Mesendoderm (in vitro differentiated cells): Measurements from ENCODE around the gene SCD5.

Experiments
- DNase-seq: peaks from one replicate; pipeline ENCODE4 v3.0.0; 2013
- H2AK5ac ChIP-seq: 2 replicates; pipeline ENCODE4 v1.6.1; 2013; ENCODE audit warnings: low read length, inconsistent platforms
- H2BK120ac ChIP-seq: 2 replicates; pipeline ENCODE4 v1.6.1; 2013; ENCODE audit warnings: low read depth, mild to moderate bottlenecking, low read length, moderate library complexity, mixed read lengths
- H2BK15ac ChIP-seq: replicated peaks from 2 replicates; pipeline ENCODE4 v1.6.1; 2013; ENCODE audit warnings: low read depth, mild to moderate bottlenecking, moderate library complexity
- H2BK5ac ChIP-seq: 2 replicates; pipeline ENCODE4 v1.6.1; 2013; ENCODE audit warnings: low read length, inconsistent platforms
- H3K18ac ChIP-seq: 2 replicates; pipeline ENCODE4 v1.6.1; 2013; ENCODE audit warnings: mild to moderate bottlenecking, low read length, mixed read lengths
- H3K23ac ChIP-seq: one replicate; pipeline ENCODE4 v1.6.1; 2013; ENCODE audit warnings: low read length
- H3K27ac ChIP-seq: 2 replicates; pipeline ENCODE4 v1.5.1; 2013; ENCODE audit warnings: low read depth, mild to moderate bottlenecking, inconsistent platforms, low read length, moderate library complexity
- H3K27me3 ChIP-seq: 2 replicates; pipeline ENCODE4 v1.6.1; 2013; ENCODE audit warnings: low read length, control low read depth, mild to moderate bottlenecking, inconsistent platforms; ENCODE audit not compliant: insufficient read depth, poor library complexity
- H3K36me3 ChIP-seq: 2 replicates; pipeline ENCODE4 v1.6.1; 2013; ENCODE audit warnings: low read length, inconsistent platforms; ENCODE audit not compliant: control insufficient read depth, insufficient read depth
- H3K4ac ChIP-seq: one replicate; pipeline ENCODE4 v1.6.1; 2013; ENCODE audit warnings: low read depth, mild to moderate bottlenecking, low read length, moderate library complexity
- H3K4me1 ChIP-seq: 2 replicates; pipeline ENCODE4 v1.6.1; 2013; ENCODE audit warnings: low read depth, low read length, inconsistent platforms; ENCODE audit not compliant: control insufficient read depth
- H3K4me2 ChIP-seq: 2 replicates; pipeline ENCODE4 v1.6.1; 2013; ENCODE audit warnings: low read length
- H3K4me3 ChIP-seq: 2 replicates; pipeline ENCODE4 v1.5.1; 2013; ENCODE audit warnings: mild to moderate bottlenecking, low read length
- H3K56ac ChIP-seq: one replicate; pipeline ENCODE4 v1.6.1; 2013; ENCODE audit warnings: low read length
- H3K79me1 ChIP-seq: 2 replicates; pipeline ENCODE4 v1.6.1; 2013; ENCODE audit warnings: low read length, inconsistent platforms
- H3K79me2 ChIP-seq: 2 replicates; pipeline ENCODE4 v1.6.1; 2013; ENCODE audit warnings: mild to moderate bottlenecking, low read length; ENCODE audit not compliant: control insufficient read depth, insufficient read depth
- H3K9ac ChIP-seq: 2 replicates; pipeline ENCODE4 v1.6.1; 2013; ENCODE audit warnings: low read length, inconsistent platforms
- H4K5ac ChIP-seq: one replicate; pipeline ENCODE4 v1.6.1; 2013; ENCODE audit warnings: low read length
- H4K8ac ChIP-seq: one replicate; pipeline ENCODE4 v1.6.1; 2013; ENCODE audit warnings: low read depth, mild to moderate bottlenecking, control low read depth, low read length, moderate library complexity
- WGBS: extraction: QIAGEN DNeasy Blood & Tissue Kit; methylation state at CpG from one replicate; pipeline ENCODE4 v1.1.7; 2013; ENCODE audit warnings: low lambda C conversion rate, missing lambda C conversion rate; ENCODE audit not compliant: insufficient coverage; ENCODE audit errors: extremely low coverage; 5-methylcytosine and 5-hydroxymethylcytosine counted together

Gene SCD5

GRCh38 chr4:82618103-82618720, 180.4 kb downstream of the SCD5 start:
- H4K8ac ChIP-seq: no peak overlapping the region
- no peak for DNase-seq
- H2BK15ac ChIP-seq: no peak overlapping the region
- no peak overlapping the region for H3K27ac ChIP-seq
- no peak overlapping the region for H3K56ac ChIP-seq
- H3K4me1 ChIP-seq: peaks cover 2% of the 10 kb centered on the region
- no peak overlapping the region for H3K9ac ChIP-seq
- no peaks in the 10 kb centered on the region for H3K27me3 ChIP-seq
- WGBS: no CpG with 5 or more reads among the region's 2 CpGs
- no peak overlapping the region for H3K4ac ChIP-seq
- H3K4me2 ChIP-seq: no peak overlapping the region
- H3K79me2 ChIP-seq: no peaks in the 10 kb centered on the region
- no peak overlapping the region for H4K5ac ChIP-seq
- H3K23ac ChIP-seq: no peak overlapping the region
- H3K79me1 ChIP-seq: no peaks in the 10 kb centered on the region
- H2AK5ac ChIP-seq: no peak overlapping the region
- no peak overlapping the region for H3K4me3 ChIP-seq
- no peak overlapping the region for H3K18ac ChIP-seq
- H2BK120ac ChIP-seq: no peak overlapping the region
- no peak overlapping the region for H2BK5ac ChIP-seq
- no peaks in the 10 kb centered on the region for H3K36me3 ChIP-seq

GRCh38 chr4:82614838-82615449, 183.7 kb downstream of the SCD5 start:
- H3K27me3 ChIP-seq: no peaks in the 10 kb centered on the region
- no peak overlapping the region for H3K23ac ChIP-seq
- H3K9ac ChIP-seq: no peak overlapping the region
- H3K4me3 ChIP-seq: no peak overlapping the region
- WGBS: no CpG with 5 or more reads among the region's 5 CpGs
- no peaks in the 10 kb centered on the region for H3K79me1 ChIP-seq
- H2BK5ac ChIP-seq: no peak overlapping the region
- no peak overlapping the region for H3K56ac ChIP-seq
- no peak overlapping the region for H3K18ac ChIP-seq
- H3K4ac ChIP-seq: no peak overlapping the region
- no peaks in the 10 kb centered on the region for H3K4me1 ChIP-seq
- H3K4me2 ChIP-seq: no peak overlapping the region
- H4K5ac ChIP-seq: no peak overlapping the region
- no peaks in the 10 kb centered on the region for H3K79me2 ChIP-seq
- H2BK120ac ChIP-seq: no peak overlapping the region
- no peak overlapping the region for H2BK15ac ChIP-seq
- no peak overlapping the region for H4K8ac ChIP-seq
- H2AK5ac ChIP-seq: no peak overlapping the region
- no peak for DNase-seq
- H3K36me3 ChIP-seq: no peaks in the 10 kb centered on the region
- H3K27ac ChIP-seq: no peak overlapping the region

DNA sequence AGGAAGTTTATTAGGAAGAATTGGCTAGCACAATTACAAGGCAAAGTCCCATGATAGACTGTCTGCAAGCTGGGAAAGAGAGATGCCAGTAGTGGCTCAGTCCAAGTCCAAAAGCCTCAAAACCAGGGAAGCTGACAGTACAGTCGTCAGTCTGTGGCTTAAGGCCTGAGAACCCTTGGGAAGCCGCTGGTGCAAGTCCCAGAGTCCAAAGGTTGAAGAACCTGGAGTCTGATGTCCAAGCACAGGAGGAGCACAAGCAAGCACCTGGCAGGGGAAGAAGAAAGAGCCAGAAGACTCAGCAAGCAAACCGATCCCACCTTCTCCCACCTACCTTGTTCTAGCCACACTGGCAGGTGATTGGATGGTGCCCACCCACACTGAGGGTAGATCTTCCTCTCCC, 185.5 kb downstream of the SCD5 start:
- Histone ChIP-seq H2AK5ac (no peak overlapping the region), H3K4me2 (no peak overlapping the region), H3K36me3 (no peaks in the 10 kb centered on the region), H2BK5ac (no peak overlapping the region), H3K4ac (no peak overlapping the region), H4K5ac (no peak overlapping the region), H3K27me3 (no peaks in the 10 kb centered on the region), H3K79me2 (no peaks in the 10 kb centered on the region), H3K23ac (no peak overlapping the region), H3K18ac (no peak overlapping the region), H4K8ac (no peak overlapping the region), H3K56ac (no peak overlapping the region), H3K79me1 (no peaks in the 10 kb centered on the region), H3K4me1 (no peaks in the 10 kb centered on the region), H2BK15ac (no peak overlapping the region), H3K27ac (no peak overlapping the region), H3K4me3 (no peak overlapping the region), H3K9ac (no peak overlapping the region), H2BK120ac (no peak overlapping the region)
- no CpG with 5 or more reads among the region's 3 CpGs for WGBS
- DNase-seq: no peak

DNA sequence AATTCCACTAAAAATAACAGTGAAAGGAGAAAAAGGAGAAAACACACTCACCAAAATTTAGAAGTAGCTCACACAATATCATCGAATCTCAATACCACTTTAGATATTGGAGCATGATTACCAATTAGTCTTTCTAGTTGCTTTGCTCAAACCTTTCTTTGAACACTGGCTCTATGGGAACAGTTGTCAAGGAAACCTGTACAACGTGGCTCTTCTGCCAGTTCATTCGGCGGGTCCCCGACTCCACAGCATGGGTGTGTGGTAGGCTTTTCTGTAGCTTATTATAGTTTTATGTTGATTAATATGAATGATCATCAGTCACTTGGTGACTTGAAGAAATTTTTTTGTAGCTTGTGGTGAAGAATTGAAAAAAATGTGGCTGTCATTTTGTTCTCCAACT, 186.6 kb downstream of the SCD5 start:
- H3K4ac ChIP-seq: no peak overlapping the region
- no peak overlapping the region for H3K4me3 ChIP-seq
- no peaks in the 10 kb centered on the region for H3K79me1 ChIP-seq
- H3K18ac ChIP-seq: no peak overlapping the region
- no peak overlapping the region for H3K56ac ChIP-seq
- H2AK5ac ChIP-seq: no peak overlapping the region
- no peaks in the 10 kb centered on the region for H3K4me1 ChIP-seq
- no peak overlapping the region for H3K23ac ChIP-seq
- H3K27ac ChIP-seq: no peak overlapping the region
- WGBS: no CpG with 5 or more reads among the region's 5 CpGs
- H3K79me2 ChIP-seq: no peaks in the 10 kb centered on the region
- H2BK120ac ChIP-seq: no peak overlapping the region
- H4K8ac ChIP-seq: no peak overlapping the region
- no peaks in the 10 kb centered on the region for H3K36me3 ChIP-seq
- H3K9ac ChIP-seq: no peak overlapping the region
- no peak overlapping the region for H4K5ac ChIP-seq
- H2BK15ac ChIP-seq: no peak overlapping the region
- no peak overlapping the region for H3K4me2 ChIP-seq
- no peaks in the 10 kb centered on the region for H3K27me3 ChIP-seq
- DNase-seq: no peak
- no peak overlapping the region for H2BK5ac ChIP-seq

GRCh38 chr4:82611527-82611926, 187.1 kb downstream of the SCD5 start:
- Histone ChIP-seq H3K79me1 (no peaks in the 10 kb centered on the region), H3K27ac (no peak overlapping the region), H3K4me3 (no peak overlapping the region), H2AK5ac (no peak overlapping the region), H4K5ac (no peak overlapping the region), H3K79me2 (no peaks in the 10 kb centered on the region), H3K18ac (no peak overlapping the region), H2BK5ac (no peak overlapping the region), H3K27me3 (no peaks in the 10 kb centered on the region), H3K23ac (no peak overlapping the region), H3K56ac (no peak overlapping the region), H2BK15ac (no peak overlapping the region), H3K9ac (no peak overlapping the region), H3K4ac (no peak overlapping the region), H3K4me2 (no peak overlapping the region), H4K8ac (no peak overlapping the region), H3K36me3 (no peaks in the 10 kb centered on the region), H3K4me1 (no peaks in the 10 kb centered on the region), H2BK120ac (no peak overlapping the region)
- DNase-seq: no peak
- no CpG with 5 or more reads among the region's 4 CpGs for WGBS

DNA sequence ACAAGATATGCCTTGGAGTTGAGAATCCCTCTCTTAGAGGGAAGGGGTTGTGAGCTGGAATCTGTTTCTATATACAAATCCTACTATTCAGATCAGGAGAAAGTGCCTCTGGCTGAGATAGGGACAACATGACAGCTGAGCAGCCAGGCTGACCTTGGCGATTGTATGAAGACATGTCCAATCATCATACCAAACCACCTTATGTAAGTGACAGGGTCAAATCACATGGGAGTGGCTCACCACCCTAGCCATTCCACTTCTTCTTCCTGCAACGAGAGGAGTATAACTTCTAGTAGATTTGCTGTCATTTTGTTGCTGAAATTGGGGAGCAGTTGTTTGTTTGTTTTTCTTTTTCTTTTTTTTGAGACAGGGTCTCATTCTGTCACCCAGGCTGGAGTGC, 188.6 kb downstream of the SCD5 start:
- Histone ChIP-seq H3K4me3 (no peak overlapping the region), H3K4me1 (no peaks in the 10 kb centered on the region), H2BK120ac (no peak overlapping the region), H3K4ac (no peak overlapping the region), H3K36me3 (no peaks in the 10 kb centered on the region), H3K27me3 (no peaks in the 10 kb centered on the region), H3K79me1 (no peaks in the 10 kb centered on the region), H3K56ac (no peak overlapping the region), H2AK5ac (no peak overlapping the region), H3K23ac (no peak overlapping the region), H3K4me2 (no peak overlapping the region), H2BK15ac (no peak overlapping the region), H2BK5ac (no peak overlapping the region), H4K8ac (no peak overlapping the region), H3K27ac (no peak overlapping the region), H3K18ac (no peak overlapping the region), H3K9ac (no peak overlapping the region), H4K5ac (no peak overlapping the region), H3K79me2 (no peaks in the 10 kb centered on the region)
- WGBS: no CpG with 5 or more reads among the region's 2 CpGs
- no peak for DNase-seq
